ENCODE data around the gene THAP7. TPM values are rescaled to one million over a fixed set of nuclear protein-coding genes. Genes with fewer than 3 reads are reported as not detected.

The THAP7 gene
- total and polyA plus RNA-seq, 2 of the 13 experiments (the other 11 are each of a cell fraction or from before 2014, with no cell fraction given) = 13.0 to 25.5 TPM

GRCh38 chr22:20996598-20997535 is 5.1 kb downstream of the THAP7 start (continued):
- TF ChIP-seq, protein P1, sequence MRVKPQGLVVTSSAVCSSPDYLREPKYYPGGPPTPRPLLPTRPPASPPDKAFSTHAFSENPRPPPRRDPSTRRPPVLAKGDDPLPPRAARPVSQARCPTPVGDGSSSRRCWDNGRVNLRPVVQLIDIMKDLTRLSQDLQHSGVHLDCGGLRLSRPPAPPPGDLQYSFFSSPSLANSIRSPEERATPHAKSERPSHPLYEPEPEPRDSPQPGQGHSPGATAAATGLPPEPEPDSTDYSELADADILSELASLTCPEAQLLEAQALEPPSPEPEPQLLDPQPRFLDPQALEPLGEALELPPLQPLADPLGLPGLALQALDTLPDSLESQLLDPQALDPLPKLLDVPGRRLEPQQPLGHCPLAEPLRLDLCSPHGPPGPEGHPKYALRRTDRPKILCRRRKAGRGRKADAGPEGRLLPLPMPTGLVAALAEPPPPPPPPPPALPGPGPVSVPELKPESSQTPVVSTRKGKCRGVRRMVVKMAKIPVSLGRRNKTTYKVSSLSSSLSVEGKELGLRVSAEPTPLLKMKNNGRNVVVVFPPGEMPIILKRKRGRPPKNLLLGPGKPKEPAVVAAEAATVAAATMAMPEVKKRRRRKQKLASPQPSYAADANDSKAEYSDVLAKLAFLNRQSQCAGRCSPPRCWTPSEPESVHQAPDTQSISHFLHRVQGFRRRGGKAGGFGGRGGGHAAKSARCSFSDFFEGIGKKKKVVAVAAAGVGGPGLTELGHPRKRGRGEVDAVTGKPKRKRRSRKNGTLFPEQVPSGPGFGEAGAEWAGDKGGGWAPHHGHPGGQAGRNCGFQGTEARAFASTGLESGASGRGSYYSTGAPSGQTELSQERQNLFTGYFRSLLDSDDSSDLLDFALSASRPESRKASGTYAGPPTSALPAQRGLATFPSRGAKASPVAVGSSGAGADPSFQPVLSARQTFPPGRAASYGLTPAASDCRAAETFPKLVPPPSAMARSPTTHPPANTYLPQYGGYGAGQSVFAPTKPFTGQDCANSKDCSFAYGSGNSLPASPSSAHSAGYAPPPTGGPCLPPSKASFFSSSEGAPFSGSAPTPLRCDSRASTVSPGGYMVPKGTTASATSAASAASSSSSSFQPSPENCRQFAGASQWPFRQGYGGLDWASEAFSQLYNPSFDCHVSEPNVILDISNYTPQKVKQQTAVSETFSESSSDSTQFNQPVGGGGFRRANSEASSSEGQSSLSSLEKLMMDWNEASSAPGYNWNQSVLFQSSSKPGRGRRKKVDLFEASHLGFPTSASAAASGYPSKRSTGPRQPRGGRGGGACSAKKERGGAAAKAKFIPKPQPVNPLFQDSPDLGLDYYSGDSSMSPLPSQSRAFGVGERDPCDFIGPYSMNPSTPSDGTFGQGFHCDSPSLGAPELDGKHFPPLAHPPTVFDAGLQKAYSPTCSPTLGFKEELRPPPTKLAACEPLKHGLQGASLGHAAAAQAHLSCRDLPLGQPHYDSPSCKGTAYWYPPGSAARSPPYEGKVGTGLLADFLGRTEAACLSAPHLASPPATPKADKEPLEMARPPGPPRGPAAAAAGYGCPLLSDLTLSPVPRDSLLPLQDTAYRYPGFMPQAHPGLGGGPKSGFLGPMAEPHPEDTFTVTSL (CRISPR knock-in tag; IDR thresholded peaks at IDR 0.05; ENCODE audit: borderline replicate concordance) = no peak
- TF ChIP-seq, protein P2, sequence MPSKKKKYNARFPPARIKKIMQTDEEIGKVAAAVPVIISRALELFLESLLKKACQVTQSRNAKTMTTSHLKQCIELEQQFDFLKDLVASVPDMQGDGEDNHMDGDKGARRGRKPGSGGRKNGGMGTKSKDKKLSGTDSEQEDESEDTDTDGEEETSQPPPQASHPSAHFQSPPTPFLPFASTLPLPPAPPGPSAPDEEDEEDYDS (CRISPR knock-in tag; IDR thresholded peaks at IDR 0.05) = no peak
- TF ChIP-seq SOX6 (IDR thresholded peaks at IDR 0.05) (no peak), SOX6 (CRISPR knock-in tag; IDR thresholded peaks at IDR 0.05) (no peak), SOX5 (CRISPR knock-in tag; IDR thresholded peaks at IDR 0.05; ENCODE audit: borderline replicate concordance) (no peak), FOXJ3 (CRISPR knock-in tag; IDR thresholded peaks at IDR 0.05; ENCODE audit: borderline replicate concordance) (no peak), ZNF124 (CRISPR knock-in tag; IDR thresholded peaks at IDR 0.05) (no peak), MIER3 (CRISPR knock-in tag; IDR thresholded peaks at IDR 0.05; ENCODE audit: borderline replicate concordance) (no peak), PRPF4 (IDR thresholded peaks at IDR 0.05; ENCODE audit: low read depth, low read length, poor library complexity, severe bottlenecking) (no peak), ZNF670 (CRISPR knock-in tag; IDR thresholded peaks at IDR 0.05; ENCODE audit: borderline replicate concordance) (no peak), AGO2 (optimal IDR thresholded peaks at IDR 0.05; ENCODE audit: low read depth, low read length) (peak; percentile 89)
- TF ChIP-seq, protein P3, sequence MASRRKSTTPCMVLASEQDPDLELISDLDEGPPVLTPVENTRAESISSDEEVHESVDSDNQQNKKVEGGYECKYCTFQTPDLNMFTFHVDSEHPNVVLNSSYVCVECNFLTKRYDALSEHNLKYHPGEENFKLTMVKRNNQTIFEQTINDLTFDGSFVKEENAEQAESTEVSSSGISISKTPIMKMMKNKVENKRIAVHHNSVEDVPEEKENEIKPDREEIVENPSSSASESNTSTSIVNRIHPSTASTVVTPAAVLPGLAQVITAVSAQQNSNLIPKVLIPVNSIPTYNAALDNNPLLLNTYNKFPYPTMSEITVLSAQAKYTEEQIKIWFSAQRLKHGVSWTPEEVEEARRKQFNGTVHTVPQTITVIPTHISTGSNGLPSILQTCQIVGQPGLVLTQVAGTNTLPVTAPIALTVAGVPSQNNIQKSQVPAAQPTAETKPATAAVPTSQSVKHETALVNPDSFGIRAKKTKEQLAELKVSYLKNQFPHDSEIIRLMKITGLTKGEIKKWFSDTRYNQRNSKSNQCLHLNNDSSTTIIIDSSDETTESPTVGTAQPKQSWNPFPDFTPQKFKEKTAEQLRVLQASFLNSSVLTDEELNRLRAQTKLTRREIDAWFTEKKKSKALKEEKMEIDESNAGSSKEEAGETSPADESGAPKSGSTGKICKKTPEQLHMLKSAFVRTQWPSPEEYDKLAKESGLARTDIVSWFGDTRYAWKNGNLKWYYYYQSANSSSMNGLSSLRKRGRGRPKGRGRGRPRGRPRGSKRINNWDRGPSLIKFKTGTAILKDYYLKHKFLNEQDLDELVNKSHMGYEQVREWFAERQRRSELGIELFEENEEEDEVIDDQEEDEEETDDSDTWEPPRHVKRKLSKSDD (CRISPR knock-in tag; IDR thresholded peaks at IDR 0.05; ENCODE audit: low read depth) = no peak
- TF ChIP-seq, protein P4, sequence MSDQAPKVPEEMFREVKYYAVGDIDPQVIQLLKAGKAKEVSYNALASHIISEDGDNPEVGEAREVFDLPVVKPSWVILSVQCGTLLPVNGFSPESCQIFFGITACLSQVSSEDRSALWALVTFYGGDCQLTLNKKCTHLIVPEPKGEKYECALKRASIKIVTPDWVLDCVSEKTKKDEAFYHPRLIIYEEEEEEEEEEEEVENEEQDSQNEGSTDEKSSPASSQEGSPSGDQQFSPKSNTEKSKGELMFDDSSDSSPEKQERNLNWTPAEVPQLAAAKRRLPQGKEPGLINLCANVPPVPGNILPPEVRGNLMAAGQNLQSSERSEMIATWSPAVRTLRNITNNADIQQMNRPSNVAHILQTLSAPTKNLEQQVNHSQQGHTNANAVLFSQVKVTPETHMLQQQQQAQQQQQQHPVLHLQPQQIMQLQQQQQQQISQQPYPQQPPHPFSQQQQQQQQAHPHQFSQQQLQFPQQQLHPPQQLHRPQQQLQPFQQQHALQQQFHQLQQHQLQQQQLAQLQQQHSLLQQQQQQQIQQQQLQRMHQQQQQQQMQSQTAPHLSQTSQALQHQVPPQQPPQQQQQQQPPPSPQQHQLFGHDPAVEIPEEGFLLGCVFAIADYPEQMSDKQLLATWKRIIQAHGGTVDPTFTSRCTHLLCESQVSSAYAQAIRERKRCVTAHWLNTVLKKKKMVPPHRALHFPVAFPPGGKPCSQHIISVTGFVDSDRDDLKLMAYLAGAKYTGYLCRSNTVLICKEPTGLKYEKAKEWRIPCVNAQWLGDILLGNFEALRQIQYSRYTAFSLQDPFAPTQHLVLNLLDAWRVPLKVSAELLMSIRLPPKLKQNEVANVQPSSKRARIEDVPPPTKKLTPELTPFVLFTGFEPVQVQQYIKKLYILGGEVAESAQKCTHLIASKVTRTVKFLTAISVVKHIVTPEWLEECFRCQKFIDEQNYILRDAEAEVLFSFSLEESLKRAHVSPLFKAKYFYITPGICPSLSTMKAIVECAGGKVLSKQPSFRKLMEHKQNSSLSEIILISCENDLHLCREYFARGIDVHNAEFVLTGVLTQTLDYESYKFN (CRISPR knock-in tag; conservative IDR thresholded peaks at IDR 0.05) = no peak
